HG03575 (cell line): Measurements from ENCODE around the gene SOX13.

Source experiments
- ATAC-seq: cut with Tn5 transposase; IDR thresholded peaks from one replicate; pipeline ENCODE4 v1.9.1; 2021; ENCODE audit not compliant: unreplicated experiment, insufficient number of reproducible peaks, low FRiP score; ENCODE audit errors: extremely low read depth

Gene SOX13

GRCh38 chr1:204053893-204054292, 19.0 kb upstream of the SOX13 start:
- no peak for ATAC-seq

- ATAC-seq: no peak
These were observed 12.9 kb upstream of the SOX13 start for GRCh38 chr1:204059970-204060369.

GRCh38 chr1:204062106-204062505, 10.8 kb upstream of the SOX13 start:
- ATAC-seq: no peak

GRCh38 chr1:204065174-204065985, 7.5 kb upstream of the SOX13 start:
- ATAC-seq: no peak

- no peak for ATAC-seq
These were observed 7.0 kb upstream of the SOX13 start for GRCh38 chr1:204065986-204066300.

GRCh38 chr1:204067935-204068334, 5.0 kb upstream of the SOX13 start:
- no peak for ATAC-seq

GRCh38 chr1:204069887-204070286, 3.0 kb upstream of the SOX13 start:
- ATAC-seq: no peak

GRCh38 chr1:204070895-204071294, 2.0 kb upstream of the SOX13 start:
- no peak for ATAC-seq

- no peak for ATAC-seq
These were observed 940 bp downstream of the SOX13 start for GRCh38 chr1:204073837-204074273.

- no peak for ATAC-seq
These were observed 1.6 kb downstream of the SOX13 start for GRCh38 chr1:204074274-204075138.

GRCh38 chr1:204075139-204075521, 2.2 kb downstream of the SOX13 start:
- ATAC-seq: no peak

- no peak for ATAC-seq
These were observed 3.3 kb downstream of the SOX13 start for GRCh38 chr1:204075890-204076846.

- ATAC-seq: no peak
These were observed 4.0 kb downstream of the SOX13 start for GRCh38 chr1:204076891-204077290.

- no peak for ATAC-seq
These were observed 5.2 kb downstream of the SOX13 start for GRCh38 chr1:204077979-204078696.

- ATAC-seq: no peak
These were observed 6.7 kb downstream of the SOX13 start for GRCh38 chr1:204079608-204079999.

- no peak for ATAC-seq
These were observed 7.4 kb downstream of the SOX13 start for GRCh38 chr1:204080163-204080903.

GRCh38 chr1:204081164-204081790, 8.4 kb downstream of the SOX13 start:
- ATAC-seq: no peak
